NCI-H1694 treated with DMSO at 0.1 percent for 48 hours (cell line): ENCODE results near the gene GNE.
"Not testable (repeated sequence)": the region's sequence is repeated elsewhere in the genome, so short reads cannot be mapped to it uniquely, and the experiment has no call there.

Experiments
- DNase-seq: peaks from one replicate; lab custom pipeline; 2025; lab: John Stamatoyannopoulos, UW

GNE gene, protein sequence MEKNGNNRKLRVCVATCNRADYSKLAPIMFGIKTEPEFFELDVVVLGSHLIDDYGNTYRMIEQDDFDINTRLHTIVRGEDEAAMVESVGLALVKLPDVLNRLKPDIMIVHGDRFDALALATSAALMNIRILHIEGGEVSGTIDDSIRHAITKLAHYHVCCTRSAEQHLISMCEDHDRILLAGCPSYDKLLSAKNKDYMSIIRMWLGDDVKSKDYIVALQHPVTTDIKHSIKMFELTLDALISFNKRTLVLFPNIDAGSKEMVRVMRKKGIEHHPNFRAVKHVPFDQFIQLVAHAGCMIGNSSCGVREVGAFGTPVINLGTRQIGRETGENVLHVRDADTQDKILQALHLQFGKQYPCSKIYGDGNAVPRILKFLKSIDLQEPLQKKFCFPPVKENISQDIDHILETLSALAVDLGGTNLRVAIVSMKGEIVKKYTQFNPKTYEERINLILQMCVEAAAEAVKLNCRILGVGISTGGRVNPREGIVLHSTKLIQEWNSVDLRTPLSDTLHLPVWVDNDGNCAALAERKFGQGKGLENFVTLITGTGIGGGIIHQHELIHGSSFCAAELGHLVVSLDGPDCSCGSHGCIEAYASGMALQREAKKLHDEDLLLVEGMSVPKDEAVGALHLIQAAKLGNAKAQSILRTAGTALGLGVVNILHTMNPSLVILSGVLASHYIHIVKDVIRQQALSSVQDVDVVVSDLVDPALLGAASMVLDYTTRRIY

DNA sequence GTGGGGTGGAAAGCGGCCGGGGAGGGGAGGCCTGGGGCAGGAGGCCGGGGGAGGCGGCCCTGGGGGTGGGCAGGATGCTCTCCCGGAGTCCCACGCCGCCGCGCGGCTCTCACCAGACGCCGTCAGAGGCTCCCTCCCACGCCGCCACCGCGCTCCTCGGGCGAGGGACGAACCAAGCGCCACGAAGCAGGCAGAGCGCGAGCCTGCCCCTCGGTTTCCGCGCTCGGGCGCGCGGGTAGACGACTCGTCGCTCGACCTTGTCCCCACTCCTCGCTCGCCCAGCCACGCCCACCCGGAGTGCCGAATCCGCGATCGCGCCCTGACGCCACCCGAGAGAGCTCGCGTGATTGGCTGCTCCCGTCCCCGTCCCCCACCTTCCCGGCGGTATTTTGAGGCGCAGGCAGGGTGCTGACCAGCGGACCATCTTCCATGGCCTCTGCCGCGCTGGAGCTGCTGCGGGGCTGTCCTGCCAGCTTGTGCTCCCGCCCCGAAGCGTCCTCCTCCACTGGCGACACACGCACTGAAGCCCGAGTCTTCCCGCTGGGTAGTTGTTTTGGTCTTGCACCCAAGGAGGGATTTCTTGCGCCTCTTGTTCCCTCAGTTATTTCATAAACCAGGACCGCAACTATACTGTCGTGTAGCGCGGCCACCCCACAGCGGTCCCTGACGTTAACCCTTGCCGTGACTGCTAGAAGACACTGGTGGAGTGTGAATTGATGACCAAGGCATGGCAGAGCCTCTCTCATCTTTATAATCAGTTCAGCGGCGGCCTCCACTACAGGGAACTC lies at the start of gene GNE:
Gene GNE (minus strand): TSS at position 241 of the 788 bp plus-strand sequence. CDS start 9,093 bp downstream, outside the sequence.
- DNase-seq = peak; percentile 81

DNA sequence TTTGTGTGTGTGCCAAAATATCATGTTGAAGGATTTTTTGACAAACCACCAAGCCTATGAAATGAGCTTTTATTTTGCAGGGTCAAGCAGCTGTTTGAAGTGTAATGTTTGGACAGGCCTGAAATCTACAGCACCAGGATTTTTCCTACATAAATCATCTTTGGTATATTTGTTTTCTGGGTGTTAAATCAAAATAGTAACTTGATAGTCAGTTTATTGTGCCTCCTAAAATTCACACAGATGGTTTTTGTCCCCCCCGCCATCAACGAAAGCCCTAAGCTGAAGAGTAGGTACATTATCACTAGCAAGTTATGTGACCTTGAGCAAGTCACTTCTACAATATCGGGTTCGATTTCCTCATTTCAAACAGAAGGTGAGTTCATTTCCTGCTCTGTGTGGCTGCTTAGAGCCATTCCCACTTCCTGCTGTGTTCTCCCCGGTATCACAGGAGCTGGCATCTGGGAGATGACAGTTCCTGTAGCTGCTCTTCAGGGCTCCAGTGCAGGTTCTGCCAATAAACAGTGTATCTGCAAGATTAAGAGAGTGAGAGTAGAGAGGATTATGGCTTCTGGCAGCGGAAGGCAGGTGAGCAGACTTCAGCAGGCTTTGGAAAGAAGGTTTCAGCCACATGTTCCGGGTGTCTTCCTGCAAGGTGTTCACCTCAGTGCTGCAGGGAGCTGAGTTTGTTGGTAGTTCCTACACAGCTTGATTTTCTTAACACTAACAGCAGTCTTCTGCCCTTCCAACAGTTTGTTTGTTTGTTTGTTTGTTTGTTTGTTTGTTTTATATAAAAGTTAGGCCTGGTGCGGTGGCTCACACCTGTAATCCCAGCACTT lies 48.4 kb upstream of the GNE start:
- no peak for DNase-seq

DNA sequence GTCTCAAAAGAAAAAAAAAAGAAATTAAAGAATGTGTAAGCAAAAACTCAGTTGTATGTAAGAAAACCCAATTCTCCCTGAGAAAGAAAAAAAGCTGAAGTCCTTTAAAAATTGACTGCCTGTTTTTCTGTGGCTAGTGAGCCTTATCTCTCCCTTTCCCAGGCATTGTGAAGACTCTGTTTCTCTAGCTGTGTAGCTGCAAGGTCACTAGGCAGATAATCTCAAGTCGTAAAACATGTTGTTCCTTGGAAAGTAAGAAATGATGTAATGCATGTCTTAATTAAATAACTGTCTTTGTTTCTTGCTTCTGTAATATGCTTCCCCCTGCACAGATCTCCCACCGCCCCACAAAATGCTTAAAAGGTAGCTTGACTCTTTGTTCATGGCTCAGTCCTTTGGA lies 46.1 kb upstream of the GNE start:
- DNase-seq = not testable (repeated sequence)

DNA sequence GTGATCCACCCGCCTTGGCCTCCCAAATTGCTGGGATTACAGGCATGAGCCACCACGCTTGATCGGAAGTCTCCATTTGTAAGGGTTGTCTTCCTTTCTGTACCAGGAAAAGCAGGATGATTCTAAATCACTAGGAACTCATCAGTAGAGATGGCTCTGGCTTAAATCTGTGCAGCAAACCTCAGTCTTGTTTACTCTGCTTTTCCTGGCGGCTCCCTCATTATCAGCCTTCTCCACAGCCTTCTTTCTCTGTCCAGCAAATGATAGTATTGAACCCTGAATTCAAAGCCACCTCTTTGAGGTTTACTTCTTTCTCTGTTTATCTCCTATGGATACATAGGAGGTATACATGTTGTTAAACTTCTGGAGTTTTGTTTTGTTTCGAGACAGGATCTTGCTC lies 43.0 kb upstream of the GNE start:
- no peak for DNase-seq

DNA sequence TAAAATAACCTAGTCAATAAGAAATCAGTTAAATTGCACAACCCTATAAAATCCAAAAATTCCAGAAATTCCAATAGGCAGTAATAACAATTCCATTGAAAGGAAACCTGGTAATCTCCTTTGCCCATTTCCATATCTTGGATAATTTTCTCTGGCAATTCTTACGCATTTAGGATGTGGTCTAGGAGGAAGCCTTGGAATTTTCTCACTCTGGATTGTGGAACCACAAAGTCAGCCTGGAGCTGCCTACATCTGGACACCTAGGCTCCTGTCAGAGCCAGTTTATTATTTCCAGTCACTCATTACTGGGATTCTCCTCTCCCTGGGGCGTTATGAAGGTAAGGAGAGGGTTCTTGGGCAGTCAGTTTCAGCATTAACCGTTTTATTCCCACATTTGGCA lies 40.3 kb upstream of the GNE start:
- DNase-seq = no peak

DNA sequence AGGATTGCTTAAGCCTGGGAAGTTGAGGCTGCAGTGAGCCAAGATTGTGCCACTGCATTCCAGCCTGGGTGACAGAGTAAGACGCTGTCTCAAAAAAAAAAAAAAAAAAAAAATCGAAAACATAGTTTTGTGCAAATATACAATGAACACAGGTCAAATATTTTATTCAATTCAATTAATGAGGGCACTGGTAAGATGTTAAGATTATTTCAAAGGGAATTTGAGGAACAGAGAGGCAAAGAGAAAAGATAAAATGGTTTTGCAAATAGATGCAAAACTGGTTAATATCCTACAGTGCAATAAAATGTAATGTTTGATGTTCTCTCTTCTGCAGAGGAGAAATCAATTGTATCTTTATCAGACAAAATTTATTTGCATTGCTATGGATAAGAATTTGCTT lies 39.5 kb upstream of the GNE start:
- DNase-seq = no peak

DNA sequence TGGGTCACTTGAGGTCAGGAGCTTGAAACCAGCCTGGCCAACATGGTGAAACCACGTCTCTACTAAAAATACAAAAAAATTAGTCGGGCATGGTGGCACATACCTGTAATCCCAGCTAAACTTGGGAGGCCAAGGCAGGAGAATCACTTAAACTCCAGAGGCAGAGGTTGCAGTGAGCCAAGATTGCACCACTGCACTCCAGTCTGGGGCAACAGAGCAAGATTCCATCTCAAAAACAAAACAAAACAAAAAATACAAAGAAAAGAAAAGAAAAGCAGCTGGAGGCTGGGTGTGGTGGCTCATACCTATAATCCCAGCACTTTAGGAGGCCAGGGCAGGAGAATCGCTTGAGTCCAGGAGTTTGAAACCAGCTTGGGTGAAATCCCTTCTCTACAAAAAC lies 36.7 kb upstream of the GNE start:
- DNase-seq = not testable (repeated sequence)

DNA sequence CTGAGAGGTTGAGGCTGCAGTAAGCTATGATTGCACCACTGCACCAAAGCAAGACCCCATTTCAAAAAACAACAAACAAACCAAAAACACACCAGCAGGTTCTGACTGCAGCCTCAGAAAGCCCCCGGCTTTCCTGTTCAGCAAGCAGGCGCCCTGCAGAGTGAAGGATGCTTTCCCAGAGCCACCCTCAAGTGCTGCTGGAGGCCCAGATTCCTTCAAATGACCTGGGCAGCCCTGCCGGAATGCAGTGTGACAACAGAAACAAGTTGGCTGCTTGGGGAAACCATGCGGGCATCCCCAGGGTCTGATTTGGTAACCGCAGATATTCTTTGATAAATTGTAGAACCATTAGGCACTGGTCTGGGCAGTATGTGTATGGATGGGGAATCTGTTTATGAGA lies 35.7 kb upstream of the GNE start:
- DNase-seq = no peak

DNA sequence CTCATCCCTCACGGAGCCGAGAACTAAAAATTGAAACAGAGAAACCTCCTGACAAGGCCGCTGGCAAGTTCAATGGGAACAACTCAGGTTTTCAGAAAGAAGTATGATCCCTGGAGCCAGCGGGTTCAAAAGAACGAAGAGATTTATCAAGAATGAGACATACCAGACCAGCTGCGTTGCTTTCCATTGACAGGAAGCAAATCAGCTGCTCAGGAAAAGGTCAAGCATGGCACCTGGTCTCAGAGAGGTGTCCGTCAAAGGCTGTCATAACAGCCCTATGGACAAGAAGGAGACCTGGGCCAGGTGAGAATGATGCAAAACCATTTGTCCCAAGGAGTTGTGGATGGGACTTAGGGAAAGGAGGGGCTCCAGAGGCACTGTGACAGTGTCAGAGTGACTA lies 34.9 kb upstream of the GNE start:
- DNase-seq = no peak

DNA sequence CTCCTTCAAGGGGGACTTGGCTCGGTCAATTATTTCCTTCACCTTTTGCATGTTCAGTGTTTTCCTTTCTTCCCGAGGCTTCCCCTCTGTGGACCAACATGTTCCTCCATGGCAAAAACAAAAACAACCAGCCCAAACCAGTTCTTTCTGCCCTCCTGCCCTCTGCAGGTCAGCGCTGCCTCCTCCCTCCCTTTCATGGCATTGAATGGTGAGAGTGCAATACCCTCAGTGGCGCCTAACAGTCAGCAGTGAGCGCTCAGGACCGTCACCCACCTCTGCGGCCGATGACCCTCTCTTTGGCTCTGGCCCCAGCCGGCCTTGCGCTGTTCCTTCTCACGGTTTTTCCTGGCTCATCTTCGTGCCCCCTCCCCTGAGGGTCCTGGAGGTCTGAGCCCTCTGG lies 34.4 kb upstream of the GNE start:
- DNase-seq = no peak

DNA sequence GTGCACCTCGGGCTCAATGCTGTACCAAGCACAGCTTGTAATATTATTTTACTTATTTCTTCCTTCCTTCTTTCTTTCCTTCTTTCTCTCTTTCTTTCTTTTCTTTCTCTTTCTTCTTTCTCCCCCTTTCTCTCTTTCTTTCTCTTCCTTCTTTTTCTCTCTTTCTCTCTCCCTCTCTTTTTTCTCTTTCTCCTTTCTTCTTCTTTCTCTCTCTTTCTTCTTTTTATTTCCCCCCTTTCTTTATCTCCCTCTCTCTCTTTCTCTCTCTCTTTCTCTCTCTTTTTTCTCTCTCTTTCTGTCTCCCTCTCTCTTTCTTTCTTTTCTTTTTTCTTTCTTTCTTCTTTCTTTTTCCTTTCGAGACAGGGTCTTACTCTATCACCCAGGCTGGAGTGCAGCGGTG lies 32.7 kb upstream of the GNE start:
- no peak for DNase-seq

DNA sequence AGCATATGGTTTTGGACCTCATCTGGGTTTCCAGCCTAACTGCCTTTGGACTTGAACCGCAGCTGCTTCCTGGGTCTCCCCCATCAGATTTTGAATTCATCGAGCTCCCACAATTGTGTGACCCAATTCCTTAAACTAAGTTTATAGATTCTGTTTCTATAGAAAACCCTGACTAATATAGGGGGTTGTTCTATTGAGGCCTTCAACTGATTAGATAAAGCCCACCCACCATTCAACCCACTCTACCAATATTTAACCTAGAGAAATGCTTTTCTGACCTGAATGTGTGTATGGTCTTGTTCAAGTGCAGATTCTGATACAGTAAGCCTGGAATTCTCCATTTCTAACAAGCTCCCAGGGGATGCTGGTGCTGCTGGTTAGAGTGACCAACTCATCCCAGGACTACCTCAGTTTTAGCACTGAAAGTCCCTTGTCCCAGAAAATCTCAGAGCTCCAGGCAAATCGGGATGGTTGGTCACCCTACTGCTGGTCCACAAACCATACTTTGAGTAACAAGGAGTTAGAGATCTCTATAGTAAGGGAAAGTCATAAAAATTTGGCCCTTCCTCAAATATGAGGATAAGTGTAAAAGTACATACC lies 31.7 kb upstream of the GNE start:
- no peak for DNase-seq

DNA sequence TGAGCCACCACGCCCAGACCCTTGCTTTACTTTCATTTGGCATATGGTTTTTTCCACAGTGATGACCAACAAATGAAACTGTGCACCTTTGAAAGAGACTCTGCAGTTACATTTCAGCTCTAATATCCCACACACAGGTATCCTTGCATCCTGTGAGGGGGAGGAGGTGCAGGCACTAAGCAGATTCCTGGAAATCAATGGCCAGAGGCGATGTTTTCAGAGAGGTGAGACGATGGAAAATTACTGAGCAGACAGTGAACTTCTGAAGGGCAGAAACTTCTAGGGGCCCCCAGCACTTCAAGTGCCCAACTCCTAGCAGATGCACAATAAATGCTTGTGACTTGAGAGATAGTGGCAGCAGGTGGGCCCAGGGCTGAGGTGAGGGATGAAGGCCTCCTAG lies 29.8 kb upstream of the GNE start:
- DNase-seq = no peak

DNA sequence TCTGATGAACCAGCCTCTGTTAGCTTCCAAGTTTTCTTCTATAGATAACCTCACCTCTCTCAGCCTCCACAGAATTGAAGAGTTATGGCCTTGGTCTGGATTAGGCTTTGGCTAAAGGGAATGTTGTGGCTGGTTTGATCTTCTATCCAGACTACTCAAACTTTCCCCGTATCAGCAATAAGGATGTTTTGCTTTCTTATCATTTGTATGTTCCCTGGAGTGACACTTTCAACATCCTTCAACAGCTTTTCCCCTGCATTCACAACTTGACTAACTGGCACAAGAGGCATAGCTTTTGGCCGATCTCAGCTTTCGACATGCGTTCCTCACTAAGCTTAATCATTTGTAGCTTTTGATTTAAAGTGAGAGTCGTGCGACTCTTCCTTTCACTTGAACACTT lies 28.1 kb upstream of the GNE start:
- DNase-seq = no peak

DNA sequence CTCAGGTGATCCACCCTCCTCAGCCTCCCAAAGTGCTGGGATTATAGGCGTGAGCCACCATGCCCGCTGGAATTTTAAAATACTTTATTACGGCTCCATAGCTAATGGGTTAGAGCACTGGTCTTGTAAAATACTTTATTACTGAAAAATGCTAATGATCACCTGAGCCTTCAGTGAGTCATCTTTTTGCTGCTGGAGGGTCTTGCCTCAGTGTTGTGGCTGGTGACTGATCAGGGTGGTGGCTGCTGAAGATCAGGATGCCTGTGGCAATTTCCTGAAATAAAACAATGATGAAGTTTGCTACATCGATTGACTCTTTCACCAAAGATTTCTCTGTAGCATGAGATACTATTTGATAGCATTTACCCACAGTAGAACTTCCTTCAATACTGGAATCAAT lies 26.0 kb upstream of the GNE start:
- no peak for DNase-seq

DNA sequence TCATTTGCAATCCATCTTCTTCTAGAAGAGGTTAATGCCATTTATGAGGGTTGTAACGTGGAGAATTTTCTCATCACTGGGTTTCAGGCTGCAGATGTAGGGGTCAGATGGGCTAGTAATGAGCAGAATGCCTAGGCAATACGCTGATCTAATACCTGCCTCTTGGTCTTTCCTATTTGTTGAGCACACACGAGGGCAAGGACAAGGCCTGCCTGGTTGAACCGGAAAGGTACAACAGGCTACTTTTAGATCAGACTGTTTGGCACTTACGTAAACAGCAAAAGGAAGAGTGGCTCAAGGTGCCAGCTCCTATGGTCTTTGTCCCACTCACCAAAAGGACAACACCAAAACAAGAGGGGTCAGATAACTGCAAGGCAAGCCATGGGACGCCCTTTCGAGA lies 24.0 kb upstream of the GNE start:
- DNase-seq = no peak

DNA sequence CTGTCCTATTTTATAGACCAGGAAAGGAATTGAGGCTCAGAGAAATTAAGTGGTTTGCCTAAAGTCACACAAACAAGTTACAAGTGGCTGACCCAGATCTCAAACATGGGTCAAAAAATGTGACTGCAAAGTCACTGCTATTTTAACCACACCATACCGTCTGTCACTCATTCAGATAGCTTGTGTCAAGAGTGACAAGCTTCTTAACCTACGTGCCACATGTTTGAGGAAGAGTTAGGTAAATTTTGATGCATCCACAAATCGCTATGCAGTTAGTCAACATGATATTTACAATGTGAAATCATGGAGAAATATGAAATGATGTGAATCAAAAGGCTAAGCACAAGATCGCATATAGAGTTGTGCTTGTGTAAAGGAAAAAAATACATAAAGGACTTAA lies 22.7 kb upstream of the GNE start:
- no peak for DNase-seq

DNA sequence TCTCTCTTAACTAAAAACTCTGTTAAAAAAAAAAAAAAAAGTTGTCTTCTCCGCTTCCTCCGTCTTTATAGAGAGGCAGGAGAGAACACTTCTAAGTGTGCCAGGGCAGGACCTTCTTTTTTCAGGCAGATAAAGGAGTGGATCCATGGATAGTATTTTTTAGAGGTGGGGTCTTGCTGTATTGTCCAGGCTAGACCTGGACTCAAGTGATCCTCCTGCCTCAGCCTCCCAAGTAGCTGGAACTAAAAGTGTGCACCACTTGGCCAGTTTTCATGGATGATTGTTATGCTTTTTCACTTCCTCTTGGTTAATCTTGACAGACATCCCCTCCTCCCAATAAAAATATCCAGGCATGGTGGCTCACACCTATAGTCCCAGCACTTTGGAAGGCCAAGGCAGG lies 20.0 kb upstream of the GNE start:
- no peak for DNase-seq

DNA sequence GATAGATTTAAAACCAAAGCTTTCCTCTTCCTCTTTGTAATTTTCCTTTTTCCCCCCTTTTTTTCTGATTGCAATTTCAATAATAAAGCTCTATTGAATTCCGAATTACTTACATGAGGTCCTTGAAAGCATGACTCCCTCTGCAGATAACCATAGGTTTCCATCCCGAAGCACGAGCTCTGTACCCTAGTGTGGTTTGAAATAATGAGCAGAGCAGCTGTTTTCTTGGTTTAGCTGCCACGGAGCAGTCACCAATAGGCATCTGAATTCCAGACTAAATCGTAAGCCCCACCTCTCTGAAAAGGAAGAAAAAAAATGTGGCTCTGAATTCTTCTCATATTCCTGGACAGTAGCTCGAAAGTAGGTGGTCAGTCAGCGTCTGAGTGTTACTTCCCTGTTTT lies 18.5 kb upstream of the GNE start:
- DNase-seq = peak; percentile 11

DNA sequence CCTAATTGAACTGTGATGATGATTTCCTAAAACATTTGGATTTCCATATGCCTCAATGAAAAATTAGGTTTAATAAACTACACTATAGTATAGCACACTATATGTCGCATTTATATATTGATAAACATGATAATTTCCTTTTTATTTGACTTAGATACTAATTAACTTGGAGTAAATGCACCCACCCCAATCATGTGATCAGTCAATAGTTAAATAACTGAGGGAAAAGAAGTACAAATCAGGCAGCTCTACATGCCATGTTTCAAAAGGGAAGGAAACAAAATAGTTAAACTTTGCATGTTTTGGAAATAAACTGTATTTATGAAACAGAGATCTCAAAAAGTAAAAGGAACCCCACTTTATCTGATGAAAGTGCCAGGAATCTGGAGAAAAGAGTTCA lies 18.0 kb upstream of the GNE start:
- no peak for DNase-seq

DNA sequence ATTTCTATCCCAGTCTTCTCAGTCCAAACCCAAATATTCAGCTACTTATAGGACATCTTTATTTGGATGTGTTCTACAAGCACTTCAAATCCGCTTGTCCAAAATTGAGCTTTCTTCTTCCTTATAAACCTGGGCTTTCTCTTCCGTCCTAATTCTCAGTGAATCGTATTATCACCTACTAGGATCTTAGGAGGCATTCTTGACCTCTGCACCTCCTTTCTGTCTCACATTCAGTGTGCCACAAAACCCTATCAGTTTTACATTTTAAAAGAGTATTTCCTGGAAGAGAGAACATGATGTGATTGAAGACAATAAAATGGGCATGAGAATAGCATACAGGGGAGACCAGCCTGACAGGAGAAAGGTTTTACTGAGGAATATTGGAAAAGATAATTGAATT lies 16.8 kb upstream of the GNE start:
- DNase-seq = no peak

DNA sequence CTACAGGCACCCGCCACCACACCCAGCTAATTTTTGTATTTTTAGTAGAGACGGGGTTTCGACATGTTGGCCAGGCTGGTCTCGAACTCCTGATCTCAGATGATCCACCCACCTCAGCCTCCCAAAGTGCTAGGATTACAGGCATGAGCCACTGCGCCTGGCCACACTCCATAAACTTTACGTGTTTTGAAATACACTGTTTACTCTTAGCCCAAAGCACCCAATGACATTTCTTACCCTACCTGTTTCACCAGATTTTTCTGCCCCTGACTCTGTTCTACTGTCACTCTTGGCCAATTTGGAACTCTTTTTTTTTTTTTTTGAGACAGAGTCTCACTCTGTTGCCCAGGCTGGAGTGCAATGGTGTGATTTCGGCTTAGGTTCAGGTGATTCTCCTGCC lies 15.1 kb upstream of the GNE start:
- not testable (repeated sequence) for DNase-seq
